Activated CD4-positive, alpha-beta T cell treated with anti-CD3 and anti-CD28 coated beads, Interleukin-2, amount 50 U/mL, for 48 hours (primary cell): ENCODE results near the gene MCOLN2.
"Not testable (repeated sequence)": the region's sequence is repeated elsewhere in the genome, so short reads cannot be mapped to it uniquely, and the experiment has no call there.

Experiments
- DNase-seq, 2 experiments: peaks; one replicate each; pipeline ENCODE4 v3.0.0-alpha.2; 2020

Gene MCOLN2

GRCh38 chr1:84996846-84997666, at the start of gene MCOLN2:
TSS of gene MCOLN2 (minus strand) at chr1:84997113. CDS start at chr1:84996872, 241 bp downstream.
- DNase-seq, result peak; percentile 58 to 65

DNA sequence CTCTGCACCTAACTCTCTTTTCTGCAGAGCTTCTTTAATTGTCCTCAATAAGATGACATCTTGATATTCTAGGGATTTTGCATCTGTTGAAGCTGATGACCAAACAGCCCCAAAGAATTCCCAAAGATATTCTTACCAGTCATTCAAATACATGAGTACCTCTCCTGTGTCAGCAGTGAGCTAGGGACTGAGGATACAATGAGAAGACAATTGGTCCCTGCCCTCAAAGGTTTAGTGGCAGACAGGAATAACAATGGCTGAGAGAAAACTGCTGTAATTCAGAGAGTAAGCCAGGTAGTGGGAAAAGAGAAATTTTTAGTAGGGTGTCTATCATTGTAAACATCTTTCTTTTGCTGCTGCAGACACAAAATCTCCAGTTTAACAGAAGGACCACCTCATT, 45.5 kb upstream of the MCOLN2 start:
- DNase-seq, result no peak

GRCh38 chr1:85041793-85042192, 44.9 kb upstream of the MCOLN2 start:
- DNase-seq, result no peak

DNA sequence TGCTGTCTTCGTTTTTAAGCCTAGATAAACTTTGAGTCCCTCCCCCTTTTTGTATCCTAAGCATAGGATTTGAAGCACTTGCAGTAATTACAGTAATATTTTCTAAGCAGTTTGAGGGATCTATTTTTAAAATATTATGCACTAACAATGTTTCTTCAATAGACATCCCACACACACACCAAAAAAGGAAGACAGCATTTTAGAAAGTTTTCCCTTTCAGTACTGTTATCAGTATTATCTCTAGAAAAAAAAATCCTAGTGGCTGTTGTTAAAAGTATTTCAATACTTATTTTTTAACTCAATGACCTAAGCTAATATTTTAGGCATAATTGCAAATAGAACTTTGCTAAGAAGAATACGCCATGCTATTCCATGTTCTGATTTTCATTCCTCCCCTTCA, 36.3 kb upstream of the MCOLN2 start:
- no peak for DNase-seq

DNA sequence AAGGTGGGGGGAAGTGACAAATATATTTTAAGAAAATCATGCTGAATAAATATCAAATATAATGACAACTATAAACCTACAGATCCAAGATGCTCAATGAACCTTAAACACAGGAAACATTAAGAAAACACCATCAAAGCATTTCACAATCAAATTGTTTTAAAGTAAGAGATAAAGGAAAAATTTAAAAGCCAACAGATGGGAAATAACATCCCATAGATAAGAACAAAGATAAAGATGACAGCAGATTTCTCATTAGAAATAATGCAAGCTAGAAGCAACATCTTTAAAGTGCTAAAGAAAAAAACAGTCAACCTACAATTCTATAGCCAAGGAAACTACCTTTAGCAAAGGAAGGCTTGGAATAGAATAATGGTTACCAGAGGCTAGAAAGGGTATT, 33.6 kb upstream of the MCOLN2 start:
- no peak for DNase-seq

GRCh38 chr1:85028151-85028550, 31.2 kb upstream of the MCOLN2 start:
- DNase-seq, result no peak

GRCh38 chr1:85027242-85027983, 30.5 kb upstream of the MCOLN2 start:
- DNase-seq, result peak in 1 of 2 experiments; percentile 16

DNA sequence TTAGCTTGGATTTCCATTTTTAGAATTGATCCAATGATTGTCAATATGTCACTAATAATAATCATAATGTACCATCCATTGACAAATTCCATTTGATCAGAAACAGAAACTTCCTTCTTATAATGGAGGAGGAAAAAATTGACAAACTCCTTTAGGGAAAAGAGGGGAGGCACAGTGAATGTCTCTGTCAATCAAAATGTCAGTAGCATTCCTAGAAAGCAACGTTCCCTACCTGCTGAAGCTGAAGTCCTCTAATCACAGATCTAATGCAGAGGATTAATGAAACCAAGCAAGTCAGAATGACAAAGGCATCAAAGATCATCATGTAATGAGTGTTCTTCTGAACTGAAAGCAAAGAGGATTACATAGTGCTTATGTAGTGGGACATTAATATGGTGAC, 29.0 kb upstream of the MCOLN2 start:
- no peak for DNase-seq

DNA sequence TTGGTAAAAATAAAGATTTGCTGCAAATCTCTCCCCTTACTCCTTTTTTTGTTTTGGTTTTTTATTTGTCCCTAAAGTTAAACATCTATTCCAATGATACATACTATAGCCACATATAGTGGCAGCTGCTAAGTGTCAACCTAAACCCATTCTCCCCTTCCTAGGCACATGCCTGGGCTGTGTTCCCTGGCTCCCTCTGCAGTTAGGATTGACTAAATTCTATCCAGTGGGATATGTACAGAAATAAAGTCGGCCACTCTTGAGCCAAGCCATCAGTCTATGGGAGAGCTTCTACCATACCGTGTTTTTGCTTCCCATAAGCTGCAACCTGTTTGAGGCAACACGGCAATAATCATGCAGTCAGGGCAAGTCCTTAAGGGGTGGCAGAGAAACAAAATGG, 27.8 kb upstream of the MCOLN2 start:
- DNase-seq, result no peak

- no peak for DNase-seq
These were observed 25.8 kb upstream of the MCOLN2 start for GRCh38 chr1:85022700-85023099.

DNA sequence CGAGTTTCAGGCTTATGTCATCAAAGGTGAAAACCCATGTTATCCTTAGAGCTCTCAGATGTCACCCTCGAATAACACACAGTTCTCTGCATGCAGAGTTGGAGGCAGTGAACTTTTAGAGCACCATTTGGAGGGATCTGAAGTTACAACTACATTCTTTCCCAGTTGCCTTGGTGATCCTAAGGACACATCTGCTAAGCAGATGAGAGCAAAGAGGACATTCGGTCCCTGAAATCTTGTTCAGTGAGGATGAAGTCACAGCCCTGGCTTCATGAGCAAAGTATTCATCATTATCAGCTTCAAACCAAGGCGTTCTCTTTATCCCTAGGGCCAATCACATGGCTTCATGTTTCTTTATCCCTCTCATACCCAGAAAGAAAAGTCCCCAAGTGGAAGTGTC, 23.1 kb upstream of the MCOLN2 start:
- DNase-seq, result no peak

GRCh38 chr1:85015826-85016225, 18.9 kb upstream of the MCOLN2 start:
- no peak for DNase-seq

- DNase-seq, result not testable (repeated sequence)
These were observed 8.7 kb upstream of the MCOLN2 start for GRCh38 chr1:85005641-85006040.

DNA sequence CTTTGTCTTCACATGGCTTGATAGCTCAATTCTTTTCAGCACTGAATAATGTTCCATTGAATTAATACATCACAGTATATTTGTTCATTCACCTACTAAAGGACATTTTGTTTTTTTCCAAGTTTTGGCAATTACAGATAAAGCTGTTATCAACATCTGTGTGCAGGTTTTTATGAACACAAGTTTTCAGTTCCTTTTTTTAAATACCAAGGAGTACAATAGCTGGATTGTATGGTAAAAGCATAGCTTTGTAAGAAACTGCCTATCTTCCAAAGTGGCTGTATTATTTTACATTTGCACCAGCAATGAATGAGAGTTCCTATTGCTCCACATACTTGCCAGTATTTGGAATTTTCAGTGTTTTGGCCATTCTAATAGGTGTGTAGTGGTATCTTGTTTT, 4.8 kb upstream of the MCOLN2 start:
- DNase-seq, result no peak

DNA sequence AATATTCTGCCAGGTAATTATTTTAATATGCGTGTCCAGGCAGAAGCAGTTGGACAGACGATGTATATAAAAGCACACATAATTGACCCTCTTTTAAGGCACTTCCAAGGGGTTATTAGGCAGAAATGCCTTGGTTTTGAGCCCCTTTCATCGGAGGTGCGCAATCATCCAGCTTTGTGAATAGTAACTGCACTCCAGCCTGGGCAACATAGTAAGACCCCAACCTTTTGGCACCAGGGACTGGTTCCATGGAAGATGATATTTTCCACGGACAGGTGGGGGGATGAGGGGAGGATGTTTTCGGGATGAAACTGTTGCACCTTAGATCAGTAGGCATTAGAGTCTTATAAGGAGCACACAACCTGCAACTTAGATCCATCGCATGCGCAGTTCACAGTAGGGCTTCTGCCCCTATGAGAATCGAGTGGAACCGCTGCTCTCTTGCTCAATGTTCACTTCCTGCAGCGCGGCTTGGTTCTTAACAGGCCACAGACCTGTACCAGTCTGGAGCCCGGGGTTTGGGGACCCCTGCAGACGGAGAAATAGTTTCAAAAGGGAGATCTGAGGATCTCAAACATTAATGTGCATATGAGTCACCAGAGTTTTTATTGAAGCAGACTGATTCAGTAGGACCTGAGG, 1.8 kb upstream of the MCOLN2 start:
- peak; percentile 39 to 48 for DNase-seq

- DNase-seq, result peak; percentile 12 to 25
These were observed 1.0 kb upstream of the MCOLN2 start for GRCh38 chr1:84997667-84998600.

GRCh38 chr1:84995484-84996334, 1.2 kb downstream of the MCOLN2 start:
- DNase-seq, result peak; percentile 24 to 40

GRCh38 chr1:84991097-84991920, 5.6 kb downstream of the MCOLN2 start:
- DNase-seq, result no peak

- DNase-seq, result peak in 1 of 2 experiments; percentile 28
These were observed 8.3 kb downstream of the MCOLN2 start for GRCh38 chr1:84988588-84988987.

DNA sequence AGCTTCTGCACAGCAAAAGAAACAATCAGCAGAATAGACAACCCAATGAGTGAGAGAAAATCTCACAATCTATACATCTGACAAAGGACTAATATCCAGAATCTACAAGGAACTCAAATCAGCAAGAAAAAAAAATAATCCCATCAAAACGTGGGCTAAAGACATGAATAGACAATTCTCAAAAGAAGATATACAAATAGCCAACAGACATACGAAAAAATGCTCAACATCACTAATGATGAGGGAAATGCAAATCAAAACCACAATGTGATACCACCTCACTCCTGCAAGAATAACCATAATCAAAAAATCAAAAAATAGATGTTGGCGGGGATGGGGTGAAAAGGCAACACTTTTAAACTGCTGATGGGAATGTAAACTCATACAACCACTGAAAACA, 10.4 kb downstream of the MCOLN2 start:
- not testable (repeated sequence) for DNase-seq

DNA sequence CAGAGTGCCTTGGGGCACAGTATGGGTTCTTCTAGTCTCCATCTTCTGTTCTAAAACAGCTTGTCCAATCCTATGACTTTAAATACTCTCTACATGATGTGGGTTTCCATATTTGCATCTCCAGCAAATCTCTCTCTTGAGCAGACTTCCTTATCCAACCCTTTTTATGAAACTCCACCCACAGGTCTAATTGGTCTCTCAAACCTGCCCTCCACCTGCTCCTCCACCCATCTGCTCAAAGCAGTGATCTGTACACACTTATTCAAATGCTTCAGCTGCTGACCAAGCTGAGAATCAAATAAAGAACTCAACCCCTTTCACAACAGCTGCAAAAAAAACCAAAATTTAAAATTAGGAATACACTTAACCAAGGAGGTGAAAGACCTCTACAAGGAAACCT, 11.5 kb downstream of the MCOLN2 start:
- DNase-seq, result no peak
